HFF-Myc (cell line): ENCODE measurements around the gene OXSR1.
"Not testable (repeated sequence)": the region's sequence is repeated elsewhere in the genome, so short reads cannot be mapped to it uniquely, and the experiment has no call there.

ENCODE experiments used
- DNase-seq: peaks from one replicate; pipeline ENCODE4 v3.0.0-alpha.2; 2011; ENCODE audit warnings: low read depth; ENCODE audit errors: extremely low read depth
- H3K4me3 ChIP-seq: replicated peaks from 2 replicates; pipeline ENCODE4 v1.5.1; 2011; ENCODE audit warnings: low read depth, mild to moderate bottlenecking, control low read depth, low read length
- CTCF ChIP-seq: IDR thresholded peaks from 2 replicates; pipeline ENCODE4 v1.5.1; 2012; ENCODE audit warnings: mild to moderate bottlenecking, low read depth, low read length, control low read depth; ENCODE audit errors: missing control alignments

OXSR1 gene

GRCh38 chr3:38278841-38279240 lies 113.5 kb downstream of the OXSR1 start:
- no peak for TF ChIP-seq CTCF
- DNase-seq = no peak

GRCh38 chr3:38281895-38282686 lies 116.8 kb downstream of the OXSR1 start, which contains the start of gene SLC22A14:
Gene SLC22A14 (plus strand): TSS chr3:38282294. CDS start chr3:38306027, 23,733 bp downstream.
- H3K4me3 ChIP-seq = no peak within 1 kb of the TSS
- TF ChIP-seq CTCF = no peak
- DNase-seq = no peak

More at GRCh38 chr3:38278841-38279240, 113.5 kb downstream of the OXSR1 start:
- no peak overlapping the region for H3K4me3 ChIP-seq

- H3K4me3 ChIP-seq = no peak overlapping the region
- peak; percentile 52 for DNase-seq
- TF ChIP-seq CTCF = no peak
Observed at GRCh38 chr3:38283810-38284755, 118.7 kb downstream of the OXSR1 start.

GRCh38 chr3:38284756-38285150 lies 119.4 kb downstream of the OXSR1 start:
- TF ChIP-seq CTCF = no peak
- no peak for DNase-seq
- H3K4me3 ChIP-seq = no peak overlapping the region

- not testable (repeated sequence) for DNase-seq, H3K4me3 ChIP-seq
Observed at GRCh38 chr3:38289286-38290217, 124.2 kb downstream of the OXSR1 start.

GRCh38 chr3:38297053-38297452 lies 131.7 kb downstream of the OXSR1 start:
- not testable (repeated sequence) for DNase-seq, H3K4me3 ChIP-seq

- no peak overlapping the region for H3K4me3 ChIP-seq
- no peak for DNase-seq
- TF ChIP-seq CTCF = no peak
Observed at GRCh38 chr3:38297537-38297936, 132.2 kb downstream of the OXSR1 start.
